SK-N-SH (cell line): Measurements from ENCODE around the gene LDB2. TPM values are rescaled to one million over a fixed set of nuclear protein-coding genes. Genes with fewer than 3 reads are reported as not detected.

ENCODE experiments used
- CTCF ChIA-PET: fragments of 300-600, 350-600 bp; formaldehyde crosslinking; extraction: SDS; loops from one replicate; lab custom pipeline; 2021; lab: Yijun Ruan, JAX
- POLR2A ChIA-PET: fragments of 350-600 bp; sonication (Branson Sonifier 250); formaldehyde crosslinking; extraction: SDS; loops from one replicate; lab custom pipeline; 2020; ENCODE audit warnings: antibody characterized with exemption, inconsistent platforms; lab: Yijun Ruan, JAX
- DNase-seq: peaks from one replicate; pipeline ENCODE4 v3.0.0; 2012
- H2AFZ ChIP-seq: fragments of 200-600 bp; sonication (generic); 2 replicates; pipeline ENCODE4 v1.8.1; 2016; ENCODE audit warnings: antibody characterized with exemption, mild to moderate bottlenecking, low read depth
- H3F3A ChIP-seq: fragments of 200-600 bp; sonication (generic); replicated peaks from 2 replicates; pipeline ENCODE3; 2016; ENCODE audit warnings: antibody characterized with exemption, mild to moderate bottlenecking; ENCODE audit not compliant: insufficient read depth
- H3K27ac ChIP-seq, 2 experiments: fragments of 200-500 bp in 1 of 2; fragments of 200-600 bp in 1 of 2; sonication (Bioruptor generic) in 1 of 2; sonication (generic), shearing (Covaris generic) in 1 of 2; 2 replicates each; pipeline versions ENCODE4 v1.5.1 to v1.6.1; 2014 to 2016; ENCODE audit warnings: low read depth in 2 of 2, inconsistent platforms in 1 of 2, low read length in 1 of 2, mild to moderate bottlenecking in 1 of 2, mixed read lengths in 1 of 2
- H3K27me3 ChIP-seq: fragments of 200-600 bp; sonication (generic), shearing (Covaris generic); 2 replicates; pipeline ENCODE4 v1.6.1; 2016; ENCODE audit warnings: mixed run types; ENCODE audit not compliant: insufficient read depth
- H3K36me3 ChIP-seq, 2 experiments: fragments of 200-500 bp in 1 of 2; fragments of 200-600 bp in 1 of 2; sonication (Bioruptor generic) in 1 of 2; sonication (generic) in 1 of 2; replicated peaks in 1 of 2; 2 replicates each; pipeline versions ENCODE3 to v1.5.1; 2014 to 2016; ENCODE audit warnings: low read length in 1 of 2, mild to moderate bottlenecking in 1 of 2; ENCODE audit not compliant: insufficient read depth in 2 of 2, control insufficient read depth in 1 of 2
- H3K4me1 ChIP-seq, 2 experiments: fragments of 200-500 bp in 1 of 2; fragments of 200-600 bp in 1 of 2; sonication (Bioruptor generic) in 1 of 2; sonication (generic), shearing (Covaris generic) in 1 of 2; 2 replicates each; pipeline versions ENCODE4 v1.5.1 to v1.6.1; 2014 to 2016; ENCODE audit warnings: low read depth in 1 of 2, low read length in 1 of 2, mixed run types in 1 of 2; ENCODE audit not compliant: insufficient read depth in 2 of 2, control insufficient read depth in 1 of 2
- H3K4me2 ChIP-seq: fragments of 200-600 bp; sonication (generic), shearing (Covaris generic); 2 replicates; pipeline ENCODE4 v1.6.1; 2017; ENCODE audit warnings: mixed run types
- H3K4me3 ChIP-seq, 2 experiments: fragments of 200-500 bp in 1 of 2; fragments of 200-600 bp in 1 of 2; sonication (Bioruptor generic) in 1 of 2; sonication (generic), shearing (Covaris generic) in 1 of 2; 2 replicates each; pipeline versions ENCODE4 v1.5.1 to v1.8.1; 2014 to 2016; ENCODE audit warnings: low read depth in 2 of 2, inconsistent platforms in 1 of 2, low read length in 1 of 2, mild to moderate bottlenecking in 1 of 2, mixed read lengths in 1 of 2, moderate library complexity in 1 of 2
- H3K79me2 ChIP-seq: fragments of 200-600 bp; sonication (generic); 2 replicates; pipeline ENCODE4 v1.8.1; 2017; ENCODE audit warnings: mild to moderate bottlenecking; ENCODE audit not compliant: insufficient read depth
- H3K9ac ChIP-seq: fragments of 200-600 bp; sonication (generic); 2 replicates; pipeline ENCODE4 v1.6.1; 2017; ENCODE audit warnings: mixed run types
- H3K9me2 ChIP-seq: fragments of 200-600 bp; sonication (generic); 2 replicates; pipeline ENCODE4 v1.6.1; 2017; ENCODE audit warnings: mixed run types
- H3K9me3 ChIP-seq: fragments of 200-600 bp; sonication (generic); 2 replicates; pipeline ENCODE4 v1.6.1; 2017; ENCODE audit warnings: mixed run types, mild to moderate bottlenecking, moderate library complexity
- H4K20me1 ChIP-seq: fragments of 200-600 bp; sonication (generic); 2 replicates; pipeline ENCODE4 v1.6.1; 2017; ENCODE audit warnings: mild to moderate bottlenecking, mixed run types; ENCODE audit not compliant: insufficient read depth
- ELF1 ChIP-seq: IDR thresholded peaks from 2 replicates; pipeline ENCODE4 v1.4.0; 2012
- FOSL2 ChIP-seq: IDR thresholded peaks from 2 replicates; pipeline ENCODE4 v1.4.0; 2012; ENCODE audit warnings: low read depth, mild to moderate bottlenecking, moderate library complexity, borderline replicate concordance
- FOXJ3 ChIP-seq: sonication (generic); formaldehyde crosslinking; IDR thresholded peaks from 2 replicates; pipeline ENCODE4 v1.5.1; 2020; ENCODE audit warnings: mild to moderate bottlenecking, missing genetic modification reagents
- GABPA ChIP-seq: IDR thresholded peaks from 2 replicates; pipeline ENCODE4 v1.4.0; 2012; ENCODE audit warnings: low read depth, mild to moderate bottlenecking
- GATA2 ChIP-seq: sonication (generic); formaldehyde crosslinking; IDR thresholded peaks from 2 replicates; pipeline ENCODE4 v1.5.0; 2020; ENCODE audit warnings: mild to moderate bottlenecking, missing genetic modification reagents
- JUND ChIP-seq: IDR thresholded peaks from 2 replicates; pipeline ENCODE4 v1.4.0; 2012
- MXI1 ChIP-seq: IDR thresholded peaks from 2 replicates; pipeline ENCODE4 v1.6.1; 2012; ENCODE audit warnings: mild to moderate bottlenecking, low read depth, low read length, improper control_type of control experiment
- NFIC ChIP-seq: IDR thresholded peaks from 2 replicates; pipeline ENCODE4 v1.4.0; 2012; ENCODE audit warnings: borderline replicate concordance
- NRF1 ChIP-seq: IDR thresholded peaks from 2 replicates; pipeline ENCODE4 v1.6.1; 2012; ENCODE audit warnings: low read depth, mild to moderate bottlenecking, low read length
- POLR2AphosphoS5 ChIP-seq: IDR thresholded peaks from 2 replicates; pipeline ENCODE4 v1.6.1; 2012; ENCODE audit warnings: low read depth, low read length
- RAD21 ChIP-seq: IDR thresholded peaks from 2 replicates; pipeline ENCODE4 v1.6.1; 2012; ENCODE audit warnings: mild to moderate bottlenecking, low read length
- RCOR1 ChIP-seq: fragments of 150-350 bp; IDR thresholded peaks from 2 replicates; pipeline ENCODE4 v1.6.1; 2017; ENCODE audit warnings: antibody characterized with exemption, low read length
- REST ChIP-seq: IDR thresholded peaks from 2 replicates; pipeline ENCODE4 v1.6.1; 2012; ENCODE audit warnings: mild to moderate bottlenecking, low read depth, low read length, moderate library complexity
- RFX5 ChIP-seq: IDR thresholded peaks from 2 replicates; pipeline ENCODE4 v1.6.1; 2012; ENCODE audit warnings: mild to moderate bottlenecking, improper control_type of control experiment, low read length
- RXRA ChIP-seq: IDR thresholded peaks from 2 replicates; pipeline ENCODE4 v1.4.0; 2012; ENCODE audit warnings: low read depth, mild to moderate bottlenecking, borderline replicate concordance
- SIN3A ChIP-seq: IDR thresholded peaks from 2 replicates; pipeline ENCODE4 v1.6.1; 2012; ENCODE audit warnings: low read depth, mild to moderate bottlenecking, low read length, moderate library complexity, borderline replicate concordance
- TCF12 ChIP-seq: IDR thresholded peaks from 2 replicates; pipeline ENCODE4 v1.4.0; 2012
- TEAD4 ChIP-seq: IDR thresholded peaks from 2 replicates; pipeline ENCODE4 v1.4.0; 2012; ENCODE audit warnings: mild to moderate bottlenecking, borderline replicate concordance; ENCODE audit not compliant: insufficient read depth
- YY1 ChIP-seq: IDR thresholded peaks from 2 replicates; pipeline ENCODE4 v1.4.0; 2012; ENCODE audit warnings: low read depth, mild to moderate bottlenecking
- polyA plus RNA-seq, 3 experiments: library from polyadenylated mRNA; depleted of rRNA; stranded (reverse); fragments of >200 nt; gene quantifications; 2 replicates each; pipeline ENCODE4 v1.2.3, GENCODE V29; 2012
- TF ChIP-seq, protein P1 (sequence below): IDR thresholded peaks from 2 replicates; pipeline ENCODE4; 2012

LDB2 gene
- polyA plus RNA-seq, 1 of the 3 experiments (the other 2 are of a cell fraction): 11.0 TPM

GRCh38 chr4:16498978-16499377, 399.5 kb downstream of the LDB2 start:
- H4K20me1 ChIP-seq: no peaks in the 10 kb centered on the region
- DNase-seq: no peak
- H3K27ac ChIP-seq: no peak overlapping the region
- H3K4me1 ChIP-seq: no peaks in the 10 kb centered on the region
- H2AFZ ChIP-seq: no peak overlapping the region
- H3F3A ChIP-seq: no peaks in the 10 kb centered on the region
- POLR2A ChIA-PET: no interaction called here
- no peaks in the 10 kb centered on the region for H3K9me2 ChIP-seq
- no peaks in the 10 kb centered on the region; the same call in 1 of the 2 replicates for H3K27me3 ChIP-seq
- no peak for TF ChIP-seq JUND
- no peak for TF ChIP-seq FOSL2
- TF ChIP-seq RCOR1: no peak
- no peak for TF ChIP-seq GABPA
- no peak for TF ChIP-seq REST
- TF ChIP-seq, protein P1, sequence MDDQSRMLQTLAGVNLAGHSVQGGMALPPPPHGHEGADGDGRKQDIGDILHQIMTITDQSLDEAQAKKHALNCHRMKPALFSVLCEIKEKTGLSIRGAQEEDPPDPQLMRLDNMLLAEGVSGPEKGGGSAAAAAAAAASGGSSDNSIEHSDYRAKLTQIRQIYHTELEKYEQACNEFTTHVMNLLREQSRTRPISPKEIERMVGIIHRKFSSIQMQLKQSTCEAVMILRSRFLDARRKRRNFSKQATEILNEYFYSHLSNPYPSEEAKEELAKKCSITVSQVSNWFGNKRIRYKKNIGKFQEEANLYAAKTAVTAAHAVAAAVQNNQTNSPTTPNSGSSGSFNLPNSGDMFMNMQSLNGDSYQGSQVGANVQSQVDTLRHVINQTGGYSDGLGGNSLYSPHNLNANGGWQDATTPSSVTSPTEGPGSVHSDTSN: no peak
- TF ChIP-seq YY1: no peak
- no peak for TF ChIP-seq POLR2AphosphoS5
- no peak for TF ChIP-seq NRF1
- TF ChIP-seq FOXJ3 (CRISPR knock-in tag): no peak
- no peak for TF ChIP-seq TEAD4
- no peak for TF ChIP-seq TCF12
- no peak for TF ChIP-seq SIN3A
- no peak for TF ChIP-seq ELF1
- no peak for TF ChIP-seq RXRA
- no peak for TF ChIP-seq GATA2
- TF ChIP-seq MXI1: no peak
- no peak for TF ChIP-seq RAD21
- TF ChIP-seq RFX5: no peak
- TF ChIP-seq NFIC: no peak
- peaks cover 0 to 10% of the 10 kb centered on the region in 2 experiments for H3K36me3 ChIP-seq
- no peak overlapping the region for H3K4me3 ChIP-seq
- CTCF ChIA-PET: no interaction called here
- H3K4me2 ChIP-seq: no peak overlapping the region
- no peaks in the 10 kb centered on the region for H3K9me3 ChIP-seq
- H3K9ac ChIP-seq: no peak overlapping the region
- H3K79me2 ChIP-seq: no peaks in the 10 kb centered on the region
